WERI-Rb-1 (cell line): Measurements from ENCODE around the gene KLHL17.

Source experiments
- DNase-seq: peaks from one replicate; pipeline ENCODE4 v3.0.0-alpha.2; 2020
- H3K27ac ChIP-seq: fragments of 250-450 bp; sonication (Bioruptor Pico); 2 replicates; pipeline ENCODE4 v1.5.1; 2020; ENCODE audit warnings: mild to moderate bottlenecking, moderate library complexity
- H3K27me3 ChIP-seq: fragments of 250-450 bp; sonication (Bioruptor Pico); 2 replicates; pipeline ENCODE4 v1.5.1; 2021; ENCODE audit warnings: mild to moderate bottlenecking, low read depth, moderate library complexity; ENCODE audit not compliant: insufficient read depth, severe bottlenecking
- H3K36me3 ChIP-seq: fragments of 250-450 bp; sonication (Bioruptor Pico); 2 replicates; pipeline ENCODE4 v1.5.1; 2020; ENCODE audit warnings: mild to moderate bottlenecking, moderate library complexity
- H3K4me3 ChIP-seq: 2 replicates; pipeline ENCODE4 v1.5.1; 2011; ENCODE audit warnings: low read depth, mild to moderate bottlenecking, control low read depth, low read length
- H3K9me3 ChIP-seq: fragments of 250-450 bp; sonication (Bioruptor Pico); 2 replicates; pipeline ENCODE4 v1.5.1; 2021; ENCODE audit warnings: mild to moderate bottlenecking, moderate library complexity; ENCODE audit not compliant: severe bottlenecking
- TF ChIP-seq, protein P1 (sequence below): IDR thresholded peaks from 2 replicates; pipeline ENCODE4 v1.5.1; 2011; ENCODE audit warnings: low read depth, mild to moderate bottlenecking, control low read depth, inconsistent platforms, low read length

Gene KLHL17

DNA sequence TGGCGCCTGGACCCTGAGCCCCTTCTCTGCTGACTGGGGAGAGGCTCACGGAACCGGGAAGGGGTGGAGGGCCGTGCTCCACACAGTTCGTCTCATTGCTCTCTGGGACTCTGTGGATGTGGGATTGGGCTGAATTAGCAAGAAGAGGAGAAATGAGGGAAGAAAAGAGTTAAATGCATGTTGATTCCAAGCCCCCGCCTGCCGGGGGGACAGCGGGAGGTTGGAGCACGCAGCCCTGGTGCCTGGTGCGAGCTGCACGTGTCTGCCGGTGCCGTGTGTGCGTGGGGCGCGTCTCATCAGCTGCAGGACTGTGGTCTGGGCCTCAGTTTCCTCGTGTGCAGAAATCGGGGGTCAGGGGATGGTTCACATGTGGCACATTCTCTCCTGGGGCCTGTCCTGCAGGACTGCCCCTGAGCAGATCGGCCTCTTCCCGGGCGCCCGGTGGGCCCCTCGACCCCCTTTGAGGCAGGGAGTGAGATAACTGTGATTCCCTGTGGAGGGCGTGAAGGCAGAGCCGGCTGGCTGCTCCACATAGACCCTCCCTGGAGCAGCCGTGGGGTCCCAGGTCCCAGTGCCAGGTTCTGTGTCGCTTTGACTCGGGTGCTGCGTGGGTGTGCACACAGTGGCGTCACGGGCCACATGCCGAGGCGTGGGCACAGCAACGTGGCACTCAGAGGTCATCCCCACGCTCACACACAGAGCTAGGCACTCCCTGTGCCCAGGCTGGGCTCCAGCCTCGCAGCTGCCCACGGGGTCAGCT is 25.2 kb upstream of the KLHL17 start:
- H3K27me3 ChIP-seq: no peaks in the 10 kb centered on the region
- TF ChIP-seq, protein P1, sequence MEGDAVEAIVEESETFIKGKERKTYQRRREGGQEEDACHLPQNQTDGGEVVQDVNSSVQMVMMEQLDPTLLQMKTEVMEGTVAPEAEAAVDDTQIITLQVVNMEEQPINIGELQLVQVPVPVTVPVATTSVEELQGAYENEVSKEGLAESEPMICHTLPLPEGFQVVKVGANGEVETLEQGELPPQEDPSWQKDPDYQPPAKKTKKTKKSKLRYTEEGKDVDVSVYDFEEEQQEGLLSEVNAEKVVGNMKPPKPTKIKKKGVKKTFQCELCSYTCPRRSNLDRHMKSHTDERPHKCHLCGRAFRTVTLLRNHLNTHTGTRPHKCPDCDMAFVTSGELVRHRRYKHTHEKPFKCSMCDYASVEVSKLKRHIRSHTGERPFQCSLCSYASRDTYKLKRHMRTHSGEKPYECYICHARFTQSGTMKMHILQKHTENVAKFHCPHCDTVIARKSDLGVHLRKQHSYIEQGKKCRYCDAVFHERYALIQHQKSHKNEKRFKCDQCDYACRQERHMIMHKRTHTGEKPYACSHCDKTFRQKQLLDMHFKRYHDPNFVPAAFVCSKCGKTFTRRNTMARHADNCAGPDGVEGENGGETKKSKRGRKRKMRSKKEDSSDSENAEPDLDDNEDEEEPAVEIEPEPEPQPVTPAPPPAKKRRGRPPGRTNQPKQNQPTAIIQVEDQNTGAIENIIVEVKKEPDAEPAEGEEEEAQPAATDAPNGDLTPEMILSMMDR: no peak

DNA sequence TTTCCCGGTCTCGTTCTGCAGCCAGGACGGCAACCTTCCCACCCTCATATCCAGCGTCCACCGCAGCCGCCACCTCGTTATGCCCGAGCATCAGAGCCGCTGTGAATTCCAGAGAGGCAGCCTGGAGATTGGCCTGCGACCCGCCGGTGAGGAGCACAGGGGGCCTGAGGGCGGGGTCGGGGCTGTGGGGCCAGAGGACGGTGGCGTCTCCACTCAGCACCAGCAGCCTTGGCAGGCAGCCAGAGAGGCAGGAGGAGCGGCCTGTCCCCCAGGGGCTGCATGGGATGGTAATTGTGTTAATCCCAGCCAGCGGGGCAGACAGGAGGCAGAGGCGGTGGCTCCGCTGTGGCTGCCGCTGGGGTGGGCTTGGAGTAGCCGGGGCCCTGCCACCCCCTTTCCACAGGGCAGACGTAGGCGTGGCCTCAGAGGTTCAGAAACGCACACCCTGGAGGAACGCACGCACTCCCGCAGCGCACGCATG is 24.6 kb upstream of the KLHL17 start:
- peak overlapping the region; percentile 37; the same call in 1 of the 2 replicates for H3K27ac ChIP-seq
- peaks cover 12% of the 10 kb centered on the region for H3K36me3 ChIP-seq
- H3K4me3 ChIP-seq: peak overlapping the region; percentile 37
- H3K27me3 ChIP-seq: no peaks in the 10 kb centered on the region
- no peaks in the 10 kb centered on the region for H3K9me3 ChIP-seq
- TF ChIP-seq, protein P1: no peak
- DNase-seq: peak; percentile 86

More for the DNA sequence above, 25.2 kb upstream of the KLHL17 start:
- no peak for DNase-seq
- Histone ChIP-seq H3K9me3 (no peaks in the 10 kb centered on the region), H3K4me3 (peak overlapping the region; percentile 37), H3K27ac (peak overlapping the region; percentile 37; the same call in 1 of the 2 replicates), H3K36me3 (peaks cover 18% of the 10 kb centered on the region)

DNA sequence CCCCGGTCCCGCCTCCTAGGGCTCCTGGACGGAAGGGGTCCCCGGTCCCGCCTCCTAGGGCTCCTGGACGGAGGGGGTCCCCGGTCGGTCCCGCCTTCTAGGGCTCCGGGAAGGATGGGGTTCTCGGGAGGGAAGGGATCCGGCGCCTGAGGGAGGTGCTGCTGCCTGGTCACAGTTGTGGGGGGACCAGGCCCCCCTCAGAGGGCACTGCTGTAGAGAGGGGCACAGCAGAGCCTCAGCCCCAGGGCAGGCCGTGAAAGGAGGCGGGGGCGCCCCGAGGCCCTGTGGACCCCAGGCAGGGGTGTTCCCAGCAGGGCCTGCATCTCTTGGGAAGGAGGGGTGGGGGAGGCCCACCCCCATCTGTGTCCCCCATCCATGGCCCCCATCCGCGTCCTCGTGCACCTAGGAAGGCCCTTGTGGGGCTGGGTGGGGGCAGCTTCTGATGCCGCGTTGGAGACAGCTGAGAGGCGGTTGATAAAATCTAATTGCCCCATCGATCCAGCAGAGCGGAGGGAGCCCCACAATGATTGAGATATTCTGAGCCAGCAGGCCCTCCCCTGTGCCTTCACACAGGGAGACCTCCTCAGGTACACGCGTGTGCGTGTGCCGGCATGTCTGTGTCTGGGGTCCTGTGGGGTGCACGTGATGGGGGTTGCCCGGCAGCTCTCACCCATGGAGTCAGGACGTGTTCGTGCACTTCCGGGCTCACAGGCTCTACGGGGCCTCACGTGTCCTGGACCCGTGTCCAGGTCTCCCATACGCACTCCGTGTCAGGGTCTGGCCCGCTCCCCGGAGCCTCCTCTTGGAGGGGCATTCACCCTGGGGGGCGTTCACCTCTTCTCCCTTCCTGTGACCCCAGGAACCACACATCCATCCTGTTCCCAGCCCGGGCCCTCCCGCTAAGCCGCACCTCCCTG is 23.8 kb upstream of the KLHL17 start:
- Histone ChIP-seq H3K27me3 (no peaks in the 10 kb centered on the region), H3K27ac (no peak overlapping the region), H3K36me3 (peaks cover 7% of the 10 kb centered on the region), H3K9me3 (no peaks in the 10 kb centered on the region), H3K4me3 (no peak overlapping the region)
- DNase-seq: no peak
- TF ChIP-seq, protein P1: no peak

DNA sequence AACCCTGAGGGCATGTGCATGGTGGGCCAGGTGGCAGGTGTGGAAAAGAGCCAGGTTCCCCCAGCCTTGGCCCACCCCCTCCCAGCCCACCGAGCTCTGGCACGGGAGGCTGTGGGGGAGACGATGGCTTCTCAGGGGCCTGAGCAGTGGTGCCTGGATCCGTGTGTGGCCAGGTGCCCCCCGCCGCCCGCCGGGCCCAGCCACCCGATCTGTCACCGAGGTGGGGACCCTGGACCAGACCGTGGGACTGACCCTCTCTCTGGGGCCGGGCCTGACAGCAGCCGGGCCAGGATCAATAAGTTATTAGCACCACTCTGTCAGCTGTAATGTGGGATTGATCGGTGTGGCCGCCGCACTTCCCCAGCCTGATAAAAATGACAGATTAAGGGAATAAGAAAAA is 22.9 kb upstream of the KLHL17 start:
- H3K27ac ChIP-seq: no peak overlapping the region; the same call in 1 of the 2 replicates
- H3K27me3 ChIP-seq: no peaks in the 10 kb centered on the region
- no peaks in the 10 kb centered on the region for H3K9me3 ChIP-seq
- peaks cover 3% of the 10 kb centered on the region; the same call in 1 of the 2 replicates for H3K36me3 ChIP-seq
- no peak overlapping the region for H3K4me3 ChIP-seq
- no peak for DNase-seq
- TF ChIP-seq, protein P1: no peak

DNA sequence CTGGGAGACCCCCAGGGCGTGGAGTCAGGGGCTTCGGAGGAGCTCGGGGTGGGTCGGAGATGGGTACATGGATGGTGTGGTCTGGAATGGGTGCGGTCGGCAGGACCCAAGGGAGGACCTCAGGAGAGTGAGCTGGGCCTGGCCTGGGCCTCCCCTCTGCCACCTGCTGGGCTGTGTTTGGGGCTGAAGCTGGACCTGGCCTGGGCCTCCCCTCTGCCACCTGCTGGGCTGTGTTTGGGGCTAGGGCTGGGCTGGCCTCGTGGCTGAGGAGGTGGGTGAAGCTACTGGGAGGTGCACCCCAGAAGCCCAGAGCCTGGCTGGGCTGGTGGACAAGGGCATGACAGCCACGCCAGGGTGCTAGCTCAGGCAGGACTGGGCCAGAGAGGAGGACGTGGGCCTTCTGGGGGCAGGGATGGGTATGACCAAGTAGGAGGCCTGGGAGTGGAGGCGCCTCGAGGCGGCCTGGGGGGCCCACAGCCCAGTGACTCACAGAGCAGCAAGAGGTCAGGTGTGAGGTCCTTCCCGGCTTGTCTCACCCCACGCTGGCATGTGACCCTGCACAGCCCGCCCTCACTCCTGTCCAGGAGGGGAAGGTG is 22.2 kb upstream of the KLHL17 start:
- TF ChIP-seq, protein P1: peak; percentile 82
- peaks cover 3% of the 10 kb centered on the region; the same call in 1 of the 2 replicates for H3K36me3 ChIP-seq
- no peaks in the 10 kb centered on the region for H3K27me3 ChIP-seq
- H3K27ac ChIP-seq: no peak overlapping the region; the same call in 1 of the 2 replicates
- peak; percentile 81 for DNase-seq
- no peaks in the 10 kb centered on the region for H3K9me3 ChIP-seq
- no peak overlapping the region for H3K4me3 ChIP-seq
